Limb (tissue), 2 donors: ENCODE measurements around the gene SPTBN1.
"Not testable (repeated sequence)": the region's sequence is repeated elsewhere in the genome, so short reads cannot be mapped to it uniquely, and the experiment has no call there.

Experiments
- DNase-seq, 2 donors: peaks; one replicate each; pipeline ENCODE4 v3.0.0-alpha.2; 2016; ENCODE audit errors: extremely low spot score in 2 of 2

Gene SPTBN1

DNA sequence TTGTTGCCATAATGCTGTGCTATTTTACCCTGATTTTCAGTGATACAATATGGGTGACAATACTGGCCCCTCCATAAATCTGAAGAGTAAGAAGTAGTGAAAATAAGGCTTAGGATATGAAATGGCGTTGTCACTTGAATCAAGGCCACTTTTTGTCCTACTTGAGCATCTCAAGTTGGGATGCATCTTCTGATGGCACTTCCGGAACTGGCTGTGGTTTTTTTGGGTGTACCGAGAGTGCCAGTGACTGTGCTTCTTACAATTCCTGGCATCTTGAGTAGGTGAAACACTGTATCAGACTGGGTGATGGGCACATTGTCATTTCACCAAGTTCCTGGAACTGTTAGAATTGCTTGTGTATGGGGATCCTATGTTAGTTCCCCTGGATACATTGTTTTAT is 214.9 kb downstream of the SPTBN1 start:
- DNase-seq: no peak

DNA sequence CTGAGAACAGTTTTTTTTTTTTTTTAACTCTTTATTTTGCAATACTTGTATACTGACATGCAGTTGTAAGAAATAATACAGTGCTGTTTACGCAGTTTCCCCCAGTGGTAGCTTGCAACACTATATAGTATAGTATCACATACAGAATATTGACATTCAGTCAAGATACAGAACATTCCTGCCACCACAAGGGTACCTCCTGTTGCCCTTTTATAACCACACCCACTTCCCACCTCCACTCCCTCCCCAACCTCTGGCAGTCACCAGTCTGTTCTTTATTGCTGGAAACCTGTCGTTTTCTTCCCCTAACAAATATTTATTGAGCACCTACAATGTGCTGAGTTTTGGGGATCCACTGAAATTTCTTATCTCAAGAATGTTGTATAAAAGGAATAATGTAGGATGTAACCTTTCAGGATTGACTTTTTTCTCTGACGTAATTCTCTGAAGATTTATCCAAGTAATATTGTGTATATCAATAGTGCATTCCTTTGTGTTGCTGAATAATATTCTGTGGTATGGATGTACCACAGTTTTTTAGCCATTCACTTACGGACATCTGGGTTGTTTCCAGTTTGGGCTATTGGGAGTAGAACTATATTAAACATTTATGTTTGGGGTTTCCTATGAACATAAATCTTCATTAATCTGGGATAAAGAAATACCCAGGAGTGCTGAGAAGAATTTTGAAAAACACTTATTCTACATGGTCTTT is 215.9 kb downstream of the SPTBN1 start:
- DNase-seq: no peak

DNA sequence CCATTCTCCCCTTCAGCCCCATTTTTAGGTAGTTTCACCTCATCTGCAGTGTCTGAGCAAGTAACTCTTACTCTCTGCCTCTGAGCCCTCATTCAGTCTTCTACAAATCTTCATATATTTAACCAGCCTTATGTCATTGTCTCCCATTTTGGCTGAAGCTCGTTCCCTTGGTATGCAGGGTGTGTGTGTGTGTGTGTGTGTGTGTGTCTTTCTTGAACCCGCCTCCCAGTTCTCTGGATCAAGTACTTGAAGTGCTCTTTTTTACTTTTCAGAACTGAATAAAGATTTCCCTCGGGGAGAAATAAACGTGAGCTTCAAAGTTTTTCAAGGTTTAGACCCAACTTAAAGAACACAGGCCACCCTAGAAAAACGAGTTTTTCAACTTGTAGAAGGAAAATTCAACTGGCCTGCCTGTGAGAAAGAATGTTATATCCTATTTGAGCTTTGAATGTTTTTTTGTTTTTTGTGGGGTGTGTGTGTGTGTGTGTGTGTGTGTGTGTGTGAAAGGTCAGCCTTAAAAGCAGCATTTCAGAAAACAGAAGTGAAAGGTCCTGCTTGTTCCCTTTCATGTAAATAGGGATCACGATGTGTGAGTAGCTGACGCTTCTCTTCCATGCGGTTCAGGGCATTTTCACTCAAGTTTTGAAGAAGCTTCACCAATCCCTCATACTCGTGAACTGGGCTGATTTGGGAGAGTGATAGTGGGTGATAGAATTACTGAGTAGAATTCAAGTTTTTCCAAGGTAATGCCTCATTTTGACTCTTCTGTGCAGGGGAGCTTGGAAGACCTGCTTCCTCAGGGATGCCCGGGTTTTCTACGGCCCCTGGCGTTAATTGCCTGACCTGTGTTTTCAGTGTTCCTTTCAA is 216.7 kb downstream of the SPTBN1 start:
- DNase-seq: no peak

GRCh38 chr2:54673501-54673998 is 217.4 kb downstream of the SPTBN1 start:
- DNase-seq: peak; percentile 60 to 70

DNA sequence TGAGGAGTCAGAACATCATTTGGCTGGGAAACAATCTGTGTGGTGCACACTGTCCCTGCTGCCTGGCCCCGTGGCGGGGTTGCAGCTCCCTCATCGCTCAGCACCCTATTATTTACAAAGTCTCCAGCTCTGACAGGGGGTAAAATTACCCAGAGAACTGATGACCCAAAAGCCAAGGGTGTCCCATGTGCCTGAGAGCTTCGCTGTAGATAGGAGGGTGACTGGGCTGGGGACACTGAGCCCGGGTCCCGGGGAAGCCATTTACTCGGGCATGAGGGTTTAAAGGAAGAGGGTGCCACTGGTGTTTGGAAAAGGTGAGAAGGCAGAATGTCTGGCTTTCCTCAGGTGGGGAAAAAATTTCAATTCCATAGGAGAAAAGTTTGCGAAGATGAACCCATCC is 219.2 kb downstream of the SPTBN1 start:
- DNase-seq: no peak

GRCh38 chr2:54675738-54676137 is 219.6 kb downstream of the SPTBN1 start:
- no peak for DNase-seq

DNA sequence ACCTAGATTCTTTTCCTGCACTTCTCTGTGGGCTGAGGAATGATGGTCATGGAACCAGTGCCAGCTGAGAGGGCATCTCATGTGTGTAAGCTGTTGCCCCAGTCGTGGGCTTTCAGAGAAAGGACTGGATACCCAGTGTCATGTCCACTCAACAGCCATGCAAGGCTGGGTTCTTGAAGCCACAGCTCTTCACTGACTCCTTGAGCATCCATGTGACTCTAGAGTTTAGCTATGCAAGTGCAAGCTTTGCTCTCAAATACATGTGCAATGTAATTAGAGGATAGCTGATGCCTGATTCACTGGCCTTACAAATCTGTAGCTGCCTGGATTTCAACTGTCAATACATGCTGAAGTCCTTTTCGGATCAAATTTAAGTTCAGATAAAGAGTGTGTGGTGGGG is 220.5 kb downstream of the SPTBN1 start:
- DNase-seq: no peak

GRCh38 chr2:54677476-54678265 is 221.5 kb downstream of the SPTBN1 start:
- no peak for DNase-seq

DNA sequence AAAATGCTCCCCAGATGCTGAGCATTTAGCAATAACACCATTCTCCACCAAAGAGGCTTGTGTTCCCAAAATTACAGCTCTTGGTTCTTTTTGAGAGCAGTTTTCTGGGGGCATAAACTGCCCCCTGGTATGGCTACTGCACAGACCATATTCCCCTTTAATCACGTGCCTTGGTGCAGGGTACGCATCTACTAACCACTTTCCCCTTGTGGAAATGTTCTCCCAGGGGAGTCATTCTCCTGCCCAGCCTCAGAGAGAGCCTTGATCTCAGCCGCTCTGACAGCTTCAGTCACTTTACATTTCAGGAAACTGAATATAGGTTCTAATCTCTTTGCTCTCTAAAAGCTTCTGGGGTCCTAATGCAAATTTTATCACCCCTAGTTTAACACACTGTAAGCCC is 222.6 kb downstream of the SPTBN1 start:
- DNase-seq: no peak

GRCh38 chr2:54680397-54681041 is 224.4 kb downstream of the SPTBN1 start:
- DNase-seq: no peak

GRCh38 chr2:54681416-54681815 is 225.3 kb downstream of the SPTBN1 start:
- no peak for DNase-seq

DNA sequence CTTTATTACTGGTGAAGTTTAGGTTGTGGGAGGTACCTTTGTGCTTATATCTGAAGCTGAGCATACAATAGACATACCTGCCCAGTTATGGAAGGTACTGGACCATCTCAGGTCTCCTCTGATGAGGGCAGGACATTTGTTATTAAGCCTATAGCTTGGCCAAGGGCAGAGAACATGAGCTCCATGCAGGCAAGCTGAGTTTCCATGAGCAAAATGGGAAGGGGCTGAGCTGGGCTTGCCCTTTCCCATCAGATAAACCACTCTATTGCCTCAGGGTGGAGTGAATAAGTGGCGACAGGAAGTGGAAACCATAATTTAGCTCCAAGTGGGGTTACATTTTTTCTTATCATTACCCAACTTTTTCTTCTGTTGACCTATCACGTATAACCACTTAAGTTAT is 227.5 kb downstream of the SPTBN1 start:
- no peak for DNase-seq

GRCh38 chr2:54685263-54685775 is 229.2 kb downstream of the SPTBN1 start:
- no peak for DNase-seq

- DNase-seq: no peak
Measured at GRCh38 chr2:54687595-54688152, 231.5 kb downstream of the SPTBN1 start.

DNA sequence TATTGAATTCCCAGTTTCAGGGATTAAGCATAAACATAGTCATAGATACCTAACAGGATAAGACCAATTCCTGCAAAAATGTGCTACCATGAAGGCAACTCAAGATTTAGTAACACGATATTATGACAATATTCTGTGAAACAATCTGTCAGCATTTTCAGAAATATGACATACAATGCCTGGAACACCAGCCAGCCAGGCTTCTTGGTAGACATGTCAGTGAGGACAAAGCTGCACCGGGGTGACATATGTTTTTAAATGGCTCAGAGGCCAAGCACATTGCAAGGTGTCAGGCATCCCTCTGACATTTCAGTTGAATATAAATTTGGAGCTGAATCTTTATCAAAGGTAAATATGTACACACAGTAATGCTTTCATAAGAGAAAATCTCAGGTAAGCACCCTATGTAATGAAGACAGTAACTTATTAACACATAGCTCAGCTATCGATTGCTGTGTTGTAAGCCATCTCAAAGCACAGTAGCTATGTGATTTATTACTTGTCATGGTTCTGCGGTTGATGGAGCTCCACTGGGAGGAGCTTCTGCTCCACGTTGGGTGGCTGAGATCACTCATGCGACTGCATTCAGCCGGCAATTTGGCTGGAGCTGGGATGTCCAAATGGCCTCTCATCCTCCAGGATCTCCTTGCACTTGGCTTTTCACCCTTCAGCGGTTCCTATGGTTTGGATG is 235.5 kb downstream of the SPTBN1 start:
- DNase-seq: no peak

DNA sequence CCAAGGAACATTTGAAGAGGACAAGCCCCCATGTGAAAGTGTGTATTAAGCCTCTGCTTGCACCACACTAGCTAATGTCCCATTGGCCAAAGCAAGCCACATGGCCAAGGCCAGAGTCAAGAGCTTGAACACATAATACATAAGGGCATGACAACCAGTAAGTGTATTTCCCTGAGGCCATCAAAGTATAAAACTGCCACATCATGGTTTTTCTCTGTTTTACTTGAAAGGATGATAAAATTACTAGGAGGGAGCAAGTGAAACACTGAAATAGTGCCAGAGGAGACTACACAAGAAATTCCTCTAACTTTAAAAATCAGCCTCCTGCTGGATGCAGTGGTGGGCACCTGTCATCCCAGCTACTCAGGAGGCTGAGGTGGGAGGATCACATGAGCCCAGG is 236.4 kb downstream of the SPTBN1 start:
- no peak for DNase-seq

- DNase-seq: no peak
Measured at GRCh38 chr2:54695378-54695777, 239.3 kb downstream of the SPTBN1 start.

GRCh38 chr2:54697934-54698333 is 241.8 kb downstream of the SPTBN1 start:
- DNase-seq: no peak

- not testable (repeated sequence) for DNase-seq
Measured at GRCh38 chr2:54698926-54699325, 242.8 kb downstream of the SPTBN1 start.

DNA sequence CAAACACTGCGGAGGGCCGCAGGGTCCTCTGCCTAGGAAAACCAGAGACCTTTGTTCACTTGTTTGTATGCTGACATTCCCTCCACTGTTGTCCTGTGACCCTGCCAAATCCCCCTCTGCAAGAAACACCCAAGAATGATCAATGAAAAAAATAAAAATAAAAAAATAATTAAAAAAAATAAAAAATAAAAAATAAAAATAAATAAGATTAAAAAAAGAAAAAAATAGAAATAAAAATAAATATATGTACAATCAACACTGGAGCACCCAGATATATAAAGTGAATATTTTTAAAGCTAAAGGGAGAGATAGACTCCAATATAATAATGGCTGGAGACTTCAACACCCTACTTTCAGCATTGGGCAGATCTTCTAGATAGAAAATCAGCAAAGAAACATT is 243.5 kb downstream of the SPTBN1 start:
- DNase-seq: no peak
